GM18907 (cell line): ENCODE measurements around the gene OAF.
A peak's percentile ranks its signal among the peaks of the same experiment; 100 is the strongest.
"Not testable (repeated sequence)": the region's sequence is repeated elsewhere in the genome, so short reads cannot be mapped to it uniquely, and the experiment has no call there.

Source experiments
- ATAC-seq: cut with Tn5 transposase; IDR thresholded peaks from one replicate; pipeline ENCODE4 v1.9.1; 2021; ENCODE audit warnings: mild to moderate bottlenecking, moderate library complexity; ENCODE audit not compliant: unreplicated experiment

Gene OAF

GRCh38 chr11:120210626-120211521 is at the start of gene OAF:
Gene OAF, plus strand, starts transcription at chr11:120211032. Its CDS starts 248 bp downstream, at chr11:120211280.
- ATAC-seq = peak; percentile 76

- ATAC-seq = no peak
Measured at GRCh38 chr11:120167659-120168058, 43.2 kb upstream of the OAF start.

GRCh38 chr11:120168108-120168959 is 42.5 kb upstream of the OAF start:
- ATAC-seq = no peak

- ATAC-seq = peak; percentile 52
Measured at GRCh38 chr11:120168960-120169681, 41.7 kb upstream of the OAF start.

- ATAC-seq = no peak
Measured at GRCh38 chr11:120169981-120170698, 40.7 kb upstream of the OAF start.

GRCh38 chr11:120170741-120171261 is 40.0 kb upstream of the OAF start:
- no peak for ATAC-seq

GRCh38 chr11:120172054-120172911 is 38.5 kb upstream of the OAF start:
- ATAC-seq = peak; percentile 57

GRCh38 chr11:120173019-120173705 is 37.7 kb upstream of the OAF start:
- no peak for ATAC-seq

- no peak for ATAC-seq
Measured at GRCh38 chr11:120173807-120174206, 37.0 kb upstream of the OAF start.

GRCh38 chr11:120174866-120175265 is 36.0 kb upstream of the OAF start:
- no peak for ATAC-seq

GRCh38 chr11:120178561-120179056 is 32.2 kb upstream of the OAF start:
- no peak for ATAC-seq

GRCh38 chr11:120179057-120179672 is 31.7 kb upstream of the OAF start:
- ATAC-seq = no peak

- ATAC-seq = not testable (repeated sequence)
Measured at GRCh38 chr11:120180063-120180462, 30.8 kb upstream of the OAF start.

GRCh38 chr11:120180551-120181232 is 30.1 kb upstream of the OAF start:
- ATAC-seq = no peak

- no peak for ATAC-seq
Measured at GRCh38 chr11:120181376-120181975, 29.4 kb upstream of the OAF start.

- ATAC-seq = no peak
Measured at GRCh38 chr11:120182372-120182771, 28.5 kb upstream of the OAF start.
